Glutamatergic neuron (in vitro differentiated cells): Measurements from ENCODE around the gene CCDC85B. TPM values are rescaled to one million over a fixed set of nuclear protein-coding genes. Genes with fewer than 3 reads are reported as not detected.

Source experiments
- DNase-seq: peaks from one replicate; pipeline ENCODE4 v3.0.0; 2022
- H3K27ac Mint-ChIP-seq: one replicate; pipeline ENCODE4 v1.8.0; 2020; ENCODE audit warnings: mild to moderate bottlenecking, mixed read lengths, inconsistent platforms; ENCODE audit not compliant: unreplicated experiment
- H3K27me3 Mint-ChIP-seq: one replicate; pipeline ENCODE4 v1.8.0; 2020; ENCODE audit warnings: mild to moderate bottlenecking, moderate library complexity, mixed read lengths, inconsistent platforms; ENCODE audit not compliant: unreplicated experiment
- H3K36me3 Mint-ChIP-seq: one replicate; pipeline ENCODE4 v1.8.0; 2020; ENCODE audit warnings: mild to moderate bottlenecking, mixed read lengths, inconsistent platforms; ENCODE audit not compliant: unreplicated experiment
- H3K4me1 Mint-ChIP-seq: one replicate; pipeline ENCODE4 v1.8.0; 2020; ENCODE audit warnings: mild to moderate bottlenecking, low read depth, mixed read lengths, inconsistent platforms; ENCODE audit not compliant: unreplicated experiment
- H3K4me3 Mint-ChIP-seq: one replicate; pipeline ENCODE4 v1.8.0; 2020; ENCODE audit warnings: mild to moderate bottlenecking, mixed read lengths, inconsistent platforms; ENCODE audit not compliant: unreplicated experiment
- H3K9me3 Mint-ChIP-seq: one replicate; pipeline ENCODE4 v1.8.0; 2020; ENCODE audit warnings: mild to moderate bottlenecking, moderate library complexity, mixed read lengths, inconsistent platforms; ENCODE audit not compliant: unreplicated experiment
- CTCF ChIP-seq: fragments of 200-600 bp; sonication (generic); IDR thresholded peaks from one replicate; pipeline ENCODE4 v1.5.0; 2021; ENCODE audit not compliant: partially characterized antibody, unreplicated experiment
- total RNA-seq: library from RNA; stranded (reverse); fragmentation: NEBNext Ultra II Directional; extraction: Animal tissue kit (Norgen Biotek cat#: 25700); gene quantifications from one replicate; pipeline ENCODE4 v1.2.1, GENCODE V29; 2021; ENCODE audit not compliant: unreplicated experiment

The CCDC85B gene
- total RNA-seq, 1 donor from 2014 or later: 23.6 TPM

DNA sequence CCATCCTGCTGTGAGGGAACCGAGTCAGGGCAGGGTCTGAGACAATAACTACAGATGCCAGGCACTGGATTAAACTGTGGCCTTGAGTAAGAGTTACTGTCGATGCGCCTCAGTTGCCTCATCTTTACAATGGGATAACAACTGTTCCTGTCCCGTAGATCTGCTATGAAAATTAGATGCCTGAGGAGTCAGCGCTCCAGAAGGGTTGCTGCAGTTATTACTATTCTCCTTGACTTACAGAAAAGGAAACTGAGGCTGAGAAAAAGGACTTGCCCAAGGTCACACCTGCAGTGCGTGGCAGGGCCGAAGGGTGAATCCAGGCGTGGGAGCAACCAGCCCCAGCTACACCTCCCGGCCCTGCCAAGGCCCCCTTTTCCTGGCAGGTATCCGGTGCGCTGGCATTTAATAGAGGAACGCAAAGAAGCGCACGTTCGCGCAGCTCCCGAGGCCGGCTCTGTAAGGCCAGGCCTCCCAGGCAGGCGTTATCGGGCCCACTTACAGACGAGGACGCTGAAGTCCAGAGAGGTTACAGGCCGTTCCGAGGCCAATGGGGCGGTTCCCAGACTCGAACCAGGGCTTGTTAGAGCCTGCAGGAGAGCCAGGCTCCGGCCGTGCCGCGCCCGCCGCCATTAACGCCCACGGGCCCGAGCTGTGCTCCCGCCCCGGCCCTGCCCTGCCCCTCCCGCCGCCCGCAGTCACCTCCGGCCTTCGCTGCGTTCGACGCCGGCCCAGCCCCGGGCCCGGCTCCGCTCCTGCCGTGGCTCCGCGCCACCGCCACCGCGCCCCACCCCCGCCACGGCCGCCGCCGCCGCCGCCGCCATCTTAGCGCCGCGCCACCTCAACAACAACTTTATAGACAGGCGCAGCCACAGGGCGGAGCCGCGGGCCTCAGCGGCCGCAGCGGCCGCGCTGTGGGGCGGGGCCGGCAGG, 28.0 kb downstream of the CCDC85B start, which contains the start of gene C11orf68:
Gene C11orf68 (minus strand): TSS at position 852 of the 930 bp plus-strand sequence. CDS start 31 bp downstream, at position 821.
- DNase-seq: no peak
- H3K4me1 Mint-ChIP-seq: peaks cover 10% of the 10 kb centered on the region
- no peak for TF ChIP-seq CTCF
- H3K4me3 Mint-ChIP-seq: peak within 1 kb of the TSS; percentile 87
- peak within 1 kb of the TSS; percentile 43 for H3K27ac Mint-ChIP-seq
- H3K36me3 Mint-ChIP-seq: no peaks in the 10 kb centered on the region
- H3K9me3 Mint-ChIP-seq: peaks cover 14% of the 10 kb centered on the region
- peaks cover 17% of the 10 kb centered on the region for H3K27me3 Mint-ChIP-seq

DNA sequence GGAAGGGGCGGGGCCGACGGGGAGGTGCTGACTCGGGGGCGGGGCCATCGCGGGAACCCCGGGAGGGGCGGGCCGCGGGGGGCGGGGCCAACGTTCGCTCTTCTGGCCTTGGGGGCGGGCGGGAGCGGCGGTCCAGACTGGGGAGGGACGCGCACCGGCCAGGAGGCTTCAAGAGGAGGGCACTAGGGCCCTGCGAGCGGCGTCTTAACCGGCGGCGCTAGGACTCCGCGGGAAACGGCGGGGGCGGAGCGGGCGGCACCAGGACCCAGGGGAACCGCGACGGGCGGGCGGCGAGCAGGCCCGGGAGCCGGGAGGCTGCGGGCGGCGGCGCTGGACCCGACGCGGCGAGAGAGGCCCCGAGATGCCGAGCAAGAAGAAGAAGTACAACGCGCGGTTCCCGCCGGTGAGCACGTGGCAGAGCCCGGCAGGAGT, 28.7 kb downstream of the CCDC85B start, which contains the start of gene DRAP1:
Gene DRAP1 (plus strand): TSS at position 286 of the 432 bp plus-strand sequence. CDS start 76 bp downstream, at position 362.
- peaks cover 10% of the 10 kb centered on the region for H3K4me1 Mint-ChIP-seq

DNA sequence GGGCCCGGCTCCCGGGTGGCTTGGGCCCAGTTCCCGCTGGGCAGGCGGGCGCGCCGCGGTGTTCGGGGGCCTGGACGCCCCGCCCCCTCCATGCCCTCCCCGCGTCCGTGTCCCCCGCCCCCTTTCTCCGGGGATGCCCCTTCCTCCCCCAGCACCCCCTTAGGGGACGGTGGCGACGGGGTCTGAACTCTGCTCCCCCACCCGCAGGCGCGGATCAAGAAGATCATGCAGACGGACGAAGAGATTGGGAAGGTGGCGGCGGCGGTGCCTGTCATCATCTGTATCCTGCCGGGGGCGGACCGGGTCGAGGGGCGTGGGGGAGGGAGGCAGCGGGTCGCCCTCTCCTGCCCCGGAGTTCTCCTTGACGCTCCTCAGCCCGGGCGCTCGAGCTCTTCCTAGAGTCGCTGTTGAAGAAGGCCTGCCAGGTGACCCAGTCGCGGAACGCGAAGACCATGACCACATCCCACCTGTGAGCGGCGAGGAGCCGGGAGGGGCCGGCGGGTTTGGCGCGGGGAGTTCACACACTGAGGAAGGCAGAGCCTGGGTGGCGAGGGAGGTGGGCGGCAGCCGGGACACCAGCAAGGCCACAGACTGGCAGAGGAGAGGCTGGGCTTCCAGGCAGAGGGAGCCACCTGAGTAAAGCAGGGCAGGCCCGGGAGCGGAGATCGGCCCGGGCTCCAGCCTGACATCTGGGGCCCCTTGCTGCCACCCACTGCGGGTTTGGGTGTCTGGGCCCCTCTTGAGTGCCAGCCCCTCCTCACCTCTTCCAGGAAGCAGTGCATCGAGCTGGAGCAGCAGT, 29.3 kb downstream of the CCDC85B start:
- peaks cover 12% of the 10 kb centered on the region for H3K9me3 Mint-ChIP-seq
- no peak overlapping the region for H3K27ac Mint-ChIP-seq
- no peaks in the 10 kb centered on the region for H3K36me3 Mint-ChIP-seq

More for the DNA sequence above, 28.7 kb downstream of the CCDC85B start, which contains the start of gene DRAP1:
- Mint-ChIP-seq H3K9me3 (peaks cover 14% of the 10 kb centered on the region), H3K27me3 (peaks cover 17% of the 10 kb centered on the region), H3K4me3 (peak within 1 kb of the TSS; percentile 87), H3K27ac (peak within 1 kb of the TSS; percentile 43), H3K36me3 (no peaks in the 10 kb centered on the region)
- no peak for TF ChIP-seq CTCF
- peak; percentile 99 for DNase-seq

DNA sequence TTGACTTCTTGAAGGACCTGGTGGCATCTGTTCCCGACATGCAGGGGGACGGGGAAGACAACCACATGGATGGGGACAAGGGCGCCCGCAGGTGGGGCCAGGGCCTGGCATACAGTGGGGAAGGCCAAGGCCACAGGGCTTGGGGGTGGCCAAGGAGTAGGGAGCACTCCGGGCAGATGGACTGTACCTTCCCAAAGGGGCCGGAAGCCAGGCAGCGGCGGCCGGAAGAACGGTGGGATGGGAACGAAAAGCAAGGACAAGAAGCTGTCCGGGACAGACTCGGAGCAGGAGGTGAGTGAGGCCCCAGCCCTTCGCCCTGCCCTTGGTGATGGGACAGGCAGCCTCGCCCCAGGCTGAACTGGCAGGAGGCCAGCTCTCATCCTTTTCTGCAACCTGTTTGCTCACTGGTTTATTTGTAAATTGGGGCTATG, 29.9 kb downstream of the CCDC85B start:
- TF ChIP-seq CTCF: no peak
- Mint-ChIP-seq H3K27ac (no peak overlapping the region), H3K36me3 (no peaks in the 10 kb centered on the region)

More for the DNA sequence above, 29.3 kb downstream of the CCDC85B start:
- H3K4me1 Mint-ChIP-seq: peaks cover 7% of the 10 kb centered on the region
- TF ChIP-seq CTCF: no peak
- H3K27me3 Mint-ChIP-seq: peaks cover 12% of the 10 kb centered on the region
- peak; percentile 51 for DNase-seq
- peak overlapping the region; percentile 87 for H3K4me3 Mint-ChIP-seq

More for the DNA sequence above, 29.9 kb downstream of the CCDC85B start:
- peaks cover under 1% of the 10 kb centered on the region for H3K4me1 Mint-ChIP-seq
- H3K27me3 Mint-ChIP-seq: peaks cover 8% of the 10 kb centered on the region
- no peak for DNase-seq
- H3K9me3 Mint-ChIP-seq: peaks cover 6% of the 10 kb centered on the region
- peak overlapping the region; percentile 65 for H3K4me3 Mint-ChIP-seq
